ENCODE results near the gene CCDC167.

CCDC167 gene

GRCh38 chr6:37487591-37488380 lies 11.9 kb downstream of the CCDC167 start:
- DNase-seq = no peak

- no peak for DNase-seq
Observed at GRCh38 chr6:37486121-37486839, 13.4 kb downstream of the CCDC167 start.

GRCh38 chr6:37485291-37485702 lies 14.4 kb downstream of the CCDC167 start:
- DNase-seq = no peak

GRCh38 chr6:37484786-37485170 lies 14.9 kb downstream of the CCDC167 start:
- DNase-seq = no peak

- DNase-seq = peak; percentile 88
Observed at GRCh38 chr6:37483917-37484785, 15.5 kb downstream of the CCDC167 start.

GRCh38 chr6:37483252-37483901 lies 16.3 kb downstream of the CCDC167 start:
- DNase-seq = no peak

- DNase-seq = no peak
Observed at GRCh38 chr6:37482606-37483251, 17.0 kb downstream of the CCDC167 start.

GRCh38 chr6:37481711-37482605 lies 17.7 kb downstream of the CCDC167 start:
- DNase-seq = no peak

- no peak for DNase-seq
Observed at GRCh38 chr6:37480951-37481534, 18.6 kb downstream of the CCDC167 start.

- DNase-seq = no peak
Observed at GRCh38 chr6:37480118-37480736, 19.5 kb downstream of the CCDC167 start.

GRCh38 chr6:37479266-37479854 lies 20.3 kb downstream of the CCDC167 start:
- DNase-seq = no peak

- DNase-seq = no peak
Observed at GRCh38 chr6:37478827-37479226, 20.9 kb downstream of the CCDC167 start.

- no peak for DNase-seq
Observed at GRCh38 chr6:37477656-37478435, 21.8 kb downstream of the CCDC167 start.

- DNase-seq = no peak
Observed at GRCh38 chr6:37477191-37477590, 22.5 kb downstream of the CCDC167 start.

GRCh38 chr6:37474316-37474715 lies 25.4 kb downstream of the CCDC167 start:
- no peak for DNase-seq

GRCh38 chr6:37473364-37474095 lies 26.2 kb downstream of the CCDC167 start:
- DNase-seq = no peak

GRCh38 chr6:37467718-37468117 lies 32.0 kb downstream of the CCDC167 start:
- DNase-seq = no peak

- no peak for DNase-seq
Observed at GRCh38 chr6:37463110-37463509, 36.6 kb downstream of the CCDC167 start.
